Vagina (tissue), 2 donors: ENCODE data around the gene TCF25. TPM values are rescaled to one million over a fixed set of nuclear protein-coding genes. Genes with fewer than 3 reads are reported as not detected.

Source experiments
- DNase-seq, 2 donors: peaks; one replicate each; pipeline ENCODE4 v3.0.0-alpha.2; 2017; ENCODE audit errors: extremely low spot score in 2 of 2
- H3K27ac ChIP-seq: fragments of 200-600 bp; sonication (generic); one replicate; pipeline ENCODE4 v1.5.1; 2019
- H3K27me3 ChIP-seq: fragments of 200-600 bp; sonication (generic); one replicate; pipeline ENCODE4 v1.5.1; 2019
- H3K36me3 ChIP-seq, 2 donors: fragments of 200-600 bp; sonication (generic); one replicate each; pipeline ENCODE4 v1.5.1; 2017 to 2019
- H3K4me1 ChIP-seq: fragments of 200-600 bp; sonication (generic); one replicate; pipeline ENCODE4 v1.5.1; 2019
- H3K4me3 ChIP-seq, 2 donors: fragments of 200-600 bp; sonication (generic); 1 replicate in 1 of 2; 2 replicates in 1 of 2; pipeline ENCODE4 v1.5.1; 2016 to 2019
- H3K9me3 ChIP-seq: fragments of 200-600 bp; sonication (generic); one replicate; pipeline ENCODE4 v1.5.1; 2019
- POLR2A ChIP-seq, 2 donors: fragments of 450-650 bp; IDR thresholded peaks; one replicate each; pipeline ENCODE4 v1.6.1; 2017; ENCODE audit warnings: antibody characterized with exemption in 2 of 2, mild to moderate bottlenecking in 2 of 2, moderate library complexity in 2 of 2
- POLR2AphosphoS5 ChIP-seq, 2 donors: sonication (generic); formaldehyde crosslinking; IDR thresholded peaks; one replicate each; pipeline ENCODE4 v1.9.0; 2017; ENCODE audit warnings: antibody characterized with exemption in 2 of 2, mild to moderate bottlenecking in 2 of 2, low read depth in 1 of 2; ENCODE audit not compliant: insufficient read depth in 1 of 2
- intact Hi-C: fragments of 100-400 bp; cut with DNase I; formaldehyde crosslinking; loops from one replicate; pipeline ENCODE4 v1.15.1; 2023
- total RNA-seq: library from RNA; depleted of rRNA; stranded (reverse); fragments of >200 nt; gene quantifications from one replicate; pipeline ENCODE4 v1.2.3, GENCODE V29; 2016
- TF ChIP-seq, protein P1 (sequence below), 3 experiments: fragments of 450-650 bp in 2 of 3; fragments of 200-600 bp in 1 of 3; sonication (generic) in 1 of 3; IDR thresholded peaks; one replicate each; pipeline ENCODE4 v1.5.1; 2017 to 2019; ENCODE audit warnings: antibody characterized with exemption in 3 of 3, mild to moderate bottlenecking in 2 of 3, moderate library complexity in 2 of 3

The TCF25 gene
- total RNA-seq, 1 donor from 2014 or later = 132 TPM

DNA sequence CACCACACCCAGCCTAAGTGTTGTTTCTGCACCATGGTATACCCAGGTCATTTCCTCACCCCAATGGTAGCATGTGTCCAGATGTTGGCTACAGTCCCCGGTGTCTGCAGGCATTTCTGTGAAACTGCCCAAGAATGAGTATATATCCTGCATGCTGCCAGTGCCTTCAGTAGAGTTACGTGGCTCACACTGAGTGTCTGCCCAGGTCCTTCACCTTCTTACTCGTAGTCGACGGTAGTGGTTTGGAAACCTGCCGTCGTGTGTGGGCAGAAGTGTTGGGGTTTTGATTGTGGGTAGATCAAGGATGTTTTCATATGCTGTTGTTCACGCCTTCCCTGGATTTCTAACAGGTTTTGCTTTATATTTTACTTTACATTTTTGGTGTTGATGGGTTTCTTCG, 16.8 kb downstream of the TCF25 start:
- no peak for TF ChIP-seq POLR2A (IDR thresholded peaks at IDR 0.05)
- TF ChIP-seq, protein P1, sequence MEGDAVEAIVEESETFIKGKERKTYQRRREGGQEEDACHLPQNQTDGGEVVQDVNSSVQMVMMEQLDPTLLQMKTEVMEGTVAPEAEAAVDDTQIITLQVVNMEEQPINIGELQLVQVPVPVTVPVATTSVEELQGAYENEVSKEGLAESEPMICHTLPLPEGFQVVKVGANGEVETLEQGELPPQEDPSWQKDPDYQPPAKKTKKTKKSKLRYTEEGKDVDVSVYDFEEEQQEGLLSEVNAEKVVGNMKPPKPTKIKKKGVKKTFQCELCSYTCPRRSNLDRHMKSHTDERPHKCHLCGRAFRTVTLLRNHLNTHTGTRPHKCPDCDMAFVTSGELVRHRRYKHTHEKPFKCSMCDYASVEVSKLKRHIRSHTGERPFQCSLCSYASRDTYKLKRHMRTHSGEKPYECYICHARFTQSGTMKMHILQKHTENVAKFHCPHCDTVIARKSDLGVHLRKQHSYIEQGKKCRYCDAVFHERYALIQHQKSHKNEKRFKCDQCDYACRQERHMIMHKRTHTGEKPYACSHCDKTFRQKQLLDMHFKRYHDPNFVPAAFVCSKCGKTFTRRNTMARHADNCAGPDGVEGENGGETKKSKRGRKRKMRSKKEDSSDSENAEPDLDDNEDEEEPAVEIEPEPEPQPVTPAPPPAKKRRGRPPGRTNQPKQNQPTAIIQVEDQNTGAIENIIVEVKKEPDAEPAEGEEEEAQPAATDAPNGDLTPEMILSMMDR (IDR thresholded peaks at IDR 0.05) = no peak
- no peak for TF ChIP-seq POLR2AphosphoS5 (IDR thresholded peaks at IDR 0.05; ENCODE audit: insufficient read depth in 1 of 2, low read depth in 1 of 2)

DNA sequence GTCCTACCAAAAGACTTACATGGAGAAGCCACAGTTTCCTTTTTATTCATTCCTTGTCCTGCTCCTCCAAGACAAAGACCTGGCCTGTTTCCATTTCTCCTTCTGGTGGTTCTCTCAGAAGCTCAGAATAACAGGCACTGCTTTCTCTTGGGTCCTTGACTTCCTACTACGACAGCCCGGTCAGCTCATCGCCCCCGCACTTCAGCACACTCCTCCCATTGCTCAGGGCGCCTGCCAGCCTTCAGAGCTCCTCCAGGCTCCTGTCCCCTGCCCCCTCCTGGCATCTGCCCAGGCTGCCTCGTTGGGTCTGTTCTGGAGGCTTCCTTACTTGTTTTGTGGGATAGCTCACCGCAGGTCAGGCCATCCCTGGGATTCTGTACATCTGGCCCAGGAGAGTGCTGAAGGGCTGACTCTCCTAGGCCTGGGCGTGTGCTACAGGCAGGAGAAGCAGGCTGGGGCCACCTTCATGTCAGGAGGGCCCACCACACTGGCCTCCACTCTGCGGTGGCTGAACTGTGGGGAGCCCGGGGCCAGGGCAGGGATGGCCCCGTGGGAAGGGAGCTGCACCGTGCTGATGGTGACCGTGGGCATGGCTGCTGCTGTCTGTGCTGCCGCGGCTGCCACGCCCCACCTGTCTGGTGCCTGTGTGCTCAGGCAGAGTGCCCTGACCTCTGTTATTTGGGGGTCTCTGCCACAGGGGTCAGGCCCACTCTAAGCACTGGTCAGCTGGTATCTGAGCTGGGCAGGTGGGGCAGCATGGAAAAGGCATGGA, 17.7 kb downstream of the TCF25 start:
- no peak for DNase-seq
- Histone ChIP-seq H3K9me3 (no peaks in the 10 kb centered on the region), H3K27ac (no peak overlapping the region), H3K27me3 (no peaks in the 10 kb centered on the region), H3K36me3 (peaks cover 0 to 87% of the 10 kb centered on the region in 2 donors), H3K4me1 (no peaks in the 10 kb centered on the region), H3K4me3 (no peak overlapping the region)
- intact Hi-C loops = no loop called here
- TF ChIP-seq, protein P1 (IDR thresholded peaks at IDR 0.05) = no peak
- no peak for TF ChIP-seq POLR2AphosphoS5 (IDR thresholded peaks at IDR 0.05; ENCODE audit: insufficient read depth in 1 of 2, low read depth in 1 of 2)
- no peak for TF ChIP-seq POLR2A (IDR thresholded peaks at IDR 0.05)

More for the DNA sequence above, 16.8 kb downstream of the TCF25 start:
- Histone ChIP-seq H3K9me3 (no peaks in the 10 kb centered on the region), H3K4me1 (no peaks in the 10 kb centered on the region), H3K27me3 (no peaks in the 10 kb centered on the region), H3K27ac (no peak overlapping the region), H3K4me3 (no peak overlapping the region), H3K36me3 (peaks cover 0 to 89% of the 10 kb centered on the region in 2 donors)
- no peak for DNase-seq
- intact Hi-C loops = no loop called here

DNA sequence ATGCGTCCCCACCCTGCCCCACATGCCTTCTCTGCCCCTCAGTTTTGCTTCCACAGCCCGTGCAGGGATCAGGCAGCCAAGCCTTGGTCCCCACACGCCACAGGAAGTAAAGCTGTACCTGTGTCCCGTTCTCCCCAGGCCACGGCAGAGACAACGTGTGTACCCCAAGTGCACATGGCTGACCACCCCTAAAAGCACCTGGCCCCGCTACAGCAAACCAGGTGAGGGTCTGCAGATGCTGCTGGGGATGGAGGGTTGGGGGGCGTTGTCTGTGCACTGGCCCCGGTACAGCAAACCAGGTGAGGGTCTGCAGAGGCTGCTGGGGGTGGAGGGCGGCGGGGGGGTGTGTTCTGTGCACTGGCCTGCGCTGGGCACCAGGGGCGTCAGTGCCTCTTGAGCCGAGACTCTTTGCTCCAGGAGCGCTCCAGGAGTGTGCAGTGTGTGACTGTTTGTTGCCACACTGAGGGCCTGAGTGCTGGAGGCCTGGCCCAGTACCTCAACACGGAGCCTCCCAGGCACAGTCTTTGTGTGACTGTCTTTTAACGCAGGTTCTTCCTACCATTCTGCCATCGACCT, 18.8 kb downstream of the TCF25 start:
- H3K36me3 ChIP-seq = peaks cover 0 to 86% of the 10 kb centered on the region in 2 donors
- intact Hi-C loops = no loop called here
- TF ChIP-seq POLR2A (IDR thresholded peaks at IDR 0.05) = no peak
- TF ChIP-seq, protein P1 (IDR thresholded peaks at IDR 0.05) = no peak
- TF ChIP-seq POLR2AphosphoS5 (IDR thresholded peaks at IDR 0.05; ENCODE audit: insufficient read depth in 1 of 2, low read depth in 1 of 2) = no peak

DNA sequence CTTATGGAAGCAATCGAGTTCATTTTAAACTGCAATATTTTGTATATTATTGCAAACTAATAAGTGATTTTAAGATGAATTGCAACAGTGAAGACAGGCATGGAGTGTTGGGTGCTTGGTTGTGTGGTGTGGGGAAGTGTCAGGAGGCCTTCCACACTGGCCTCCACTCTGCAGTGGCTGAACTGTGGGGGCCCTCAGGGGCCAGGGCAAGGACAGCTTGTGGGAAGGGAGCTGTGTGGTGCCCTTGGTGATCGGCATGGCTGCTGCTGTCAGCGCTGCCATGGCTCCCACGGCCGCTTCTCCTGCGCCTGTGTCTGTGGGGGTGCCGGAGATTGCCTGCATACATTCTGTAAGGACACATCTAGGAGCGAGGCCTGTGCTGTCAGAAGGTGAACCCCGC, 19.2 kb downstream of the TCF25 start:
- Histone ChIP-seq H3K36me3 (peaks cover 0 to 86% of the 10 kb centered on the region in 2 donors), H3K27me3 (no peaks in the 10 kb centered on the region), H3K9me3 (no peaks in the 10 kb centered on the region), H3K27ac (no peak overlapping the region), H3K4me1 (no peaks in the 10 kb centered on the region), H3K4me3 (no peak overlapping the region)
- DNase-seq = no peak
- no peak for TF ChIP-seq POLR2A (IDR thresholded peaks at IDR 0.05)
- no peak for TF ChIP-seq POLR2AphosphoS5 (IDR thresholded peaks at IDR 0.05; ENCODE audit: insufficient read depth in 1 of 2, low read depth in 1 of 2)
- TF ChIP-seq, protein P1 (IDR thresholded peaks at IDR 0.05) = no peak
- intact Hi-C loops = no loop called here

More for the DNA sequence above, 18.8 kb downstream of the TCF25 start:
- no peaks in the 10 kb centered on the region for H3K9me3 ChIP-seq
- no peaks in the 10 kb centered on the region for H3K27me3 ChIP-seq
- H3K4me3 ChIP-seq = no peak overlapping the region
- no peak overlapping the region for H3K27ac ChIP-seq
- no peaks in the 10 kb centered on the region for H3K4me1 ChIP-seq
- no peak for DNase-seq
